Kidney (tissue), 14 donors: ENCODE data around the gene SLC39A11. TPM values are rescaled to one million over a fixed set of nuclear protein-coding genes. Genes with fewer than 3 reads are reported as not detected.

Source experiments
- DNase-seq, 5 donors: peaks; one replicate each; pipeline ENCODE4 v3.0.0-alpha.2; 2013 to 2020
- FAIRE-seq: peaks from 2 replicates; lab custom pipeline; 2012; peaks lifted over from hg19 to GRCh38; lab: Jason Lieb, UNC
- H3K27ac ChIP-seq, 2 donors: one replicate each; pipeline ENCODE4 v1.7.0; 2013; ENCODE audit warnings: low read depth in 2 of 2, low read length in 2 of 2, inconsistent platforms in 1 of 2
- H3K27me3 ChIP-seq: one replicate; pipeline ENCODE4 v1.7.1; 2013; ENCODE audit warnings: low read length, inconsistent platforms; ENCODE audit not compliant: control insufficient read depth, insufficient read depth
- H3K36me3 ChIP-seq, 3 donors: one replicate each; pipeline versions ENCODE4 v1.7.0 to v1.7.1; 2013; ENCODE audit warnings: low read length in 3 of 3, control low read depth in 1 of 3, inconsistent platforms in 1 of 3; ENCODE audit not compliant: insufficient read depth in 3 of 3, control insufficient read depth in 2 of 3
- H3K4me1 ChIP-seq, 3 donors: one replicate each; pipeline versions ENCODE4 v1.7.0 to v1.7.1; 2013; ENCODE audit warnings: low read length in 3 of 3, inconsistent platforms in 1 of 3, low read depth in 1 of 3; ENCODE audit not compliant: control insufficient read depth in 2 of 3, insufficient read depth in 2 of 3
- H3K4me3 ChIP-seq, 3 donors: one replicate each; pipeline versions ENCODE4 v1.7.0 to v1.8.1; 2013; ENCODE audit warnings: low read length in 3 of 3, control low read depth in 1 of 3, inconsistent platforms in 1 of 3
- H3K9ac ChIP-seq, 3 donors: one replicate each; pipeline versions ENCODE4 v1.7.0 to v1.7.1; 2013; ENCODE audit warnings: low read length in 3 of 3, control low read depth in 1 of 3, inconsistent platforms in 1 of 3
- H3K9me3 ChIP-seq, 3 donors: one replicate each; pipeline versions ENCODE4 v1.7.0 to v1.7.1; 2013; ENCODE audit warnings: low read length in 3 of 3, control low read depth in 1 of 3, inconsistent platforms in 1 of 3; ENCODE audit not compliant: control insufficient read depth in 2 of 3, insufficient read depth in 1 of 3
- intact Hi-C: fragments of 100-400 bp; cut with DNase I; formaldehyde crosslinking; loops from one replicate; pipeline ENCODE4 v1.11.1; 2022
- polyA plus RNA-seq: library from polyadenylated mRNA; stranded (reverse); fragments of 350-450 nt; fragmentation: Illumina TruSeq; extraction: RNeasy Lipid Tissue Mini Kit (QIAGEN cat#74804); gene quantifications from one replicate; pipeline ENCODE4 v1.2.3, GENCODE V29; 2014; ENCODE audit warnings: low read depth, low replicate concordance; ENCODE audit not compliant: insufficient read depth
- total RNA-seq: library from RNA; stranded (reverse); fragmentation: NEBNext Ultra II Directional; extraction: Animal tissue kit (Norgen Biotek cat#: 25700); gene quantifications from one replicate; pipeline ENCODE4 v1.2.1, GENCODE V29; 2021
- TF ChIP-seq, protein P1 (sequence below): IDR thresholded peaks from 3 replicates; pipeline ENCODE4 v1.5.1; 2012; ENCODE audit warnings: mild to moderate bottlenecking, moderate library complexity, borderline replicate concordance; ENCODE audit not compliant: insufficient read depth; ENCODE audit errors: extremely low read depth
- donor health status: control.
- donor health status: control.
- donor health status: control.
- donor health status: control.
- donor health status: control.
- donor health status: DM: yes; HTN: yes; CAD: no.
- donor health status: Normal renal cell carcinoma (clear cell type).

SLC39A11 gene
- total and polyA plus RNA-seq, 2 donors from 2014 or later = 19.7 to 37.2 TPM

DNA sequence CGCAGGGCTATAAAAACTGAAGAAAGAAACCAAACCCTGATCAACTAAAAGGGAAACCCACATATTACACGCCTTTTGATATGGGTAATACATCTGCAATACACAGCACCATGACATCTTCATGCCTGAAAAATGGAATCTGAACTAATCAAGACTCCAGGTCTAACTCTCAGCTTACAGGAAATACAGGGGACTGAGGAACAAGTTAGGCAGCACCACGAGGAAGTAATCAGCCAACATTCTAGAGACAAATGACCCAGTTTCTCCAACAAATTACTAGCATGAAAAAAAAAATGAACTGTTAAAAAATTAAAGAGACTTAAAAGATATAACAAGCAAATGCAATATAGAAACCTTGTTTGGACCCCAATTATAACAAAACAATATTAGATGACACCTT lies 9.1 kb downstream of the SLC39A11 start:
- Histone ChIP-seq H3K36me3 (peaks cover 0 to 8% (median 5%) of the 10 kb centered on the region in 3 donors), H3K4me3 (no peak overlapping the region), H3K27me3 (no peaks in the 10 kb centered on the region), H3K9ac (no peak overlapping the region), H3K27ac (no peak overlapping the region), H3K9me3 (peaks cover 0 to 4% (median 0%) of the 10 kb centered on the region in 3 donors), H3K4me1 (no peaks in the 10 kb centered on the region)
- DNase-seq (no peak), FAIRE-seq (no peak)
- TF ChIP-seq, protein P1, sequence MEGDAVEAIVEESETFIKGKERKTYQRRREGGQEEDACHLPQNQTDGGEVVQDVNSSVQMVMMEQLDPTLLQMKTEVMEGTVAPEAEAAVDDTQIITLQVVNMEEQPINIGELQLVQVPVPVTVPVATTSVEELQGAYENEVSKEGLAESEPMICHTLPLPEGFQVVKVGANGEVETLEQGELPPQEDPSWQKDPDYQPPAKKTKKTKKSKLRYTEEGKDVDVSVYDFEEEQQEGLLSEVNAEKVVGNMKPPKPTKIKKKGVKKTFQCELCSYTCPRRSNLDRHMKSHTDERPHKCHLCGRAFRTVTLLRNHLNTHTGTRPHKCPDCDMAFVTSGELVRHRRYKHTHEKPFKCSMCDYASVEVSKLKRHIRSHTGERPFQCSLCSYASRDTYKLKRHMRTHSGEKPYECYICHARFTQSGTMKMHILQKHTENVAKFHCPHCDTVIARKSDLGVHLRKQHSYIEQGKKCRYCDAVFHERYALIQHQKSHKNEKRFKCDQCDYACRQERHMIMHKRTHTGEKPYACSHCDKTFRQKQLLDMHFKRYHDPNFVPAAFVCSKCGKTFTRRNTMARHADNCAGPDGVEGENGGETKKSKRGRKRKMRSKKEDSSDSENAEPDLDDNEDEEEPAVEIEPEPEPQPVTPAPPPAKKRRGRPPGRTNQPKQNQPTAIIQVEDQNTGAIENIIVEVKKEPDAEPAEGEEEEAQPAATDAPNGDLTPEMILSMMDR = no peak
- intact Hi-C loops = no loop called here

DNA sequence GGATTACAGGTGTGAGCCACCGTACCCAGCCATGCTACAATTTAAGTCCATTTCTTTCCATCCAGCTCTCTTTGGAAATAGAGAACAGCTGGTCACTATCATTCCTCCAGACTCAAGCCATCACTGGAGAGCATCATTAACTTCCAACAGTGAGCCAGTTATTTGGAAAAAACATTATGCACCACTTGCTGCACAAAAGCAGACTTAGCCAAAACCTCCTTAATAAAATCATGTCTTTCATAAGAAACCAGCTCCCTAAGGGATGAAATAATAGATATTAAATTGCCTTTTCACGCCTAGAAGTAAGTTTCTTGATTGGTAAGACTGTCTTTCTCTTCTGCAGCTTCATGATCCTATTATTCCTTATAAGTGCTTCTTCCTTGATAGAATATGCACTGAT lies 17.9 kb downstream of the SLC39A11 start:
- TF ChIP-seq, protein P1 = no peak
- FAIRE-seq (no peak), DNase-seq (peak in 1 of 5 donors; percentile 54)
- Histone ChIP-seq H3K27ac (no peak overlapping the region), H3K4me3 (no peak overlapping the region), H3K9me3 (no peaks in the 10 kb centered on the region), H3K9ac (no peak overlapping the region), H3K36me3 (no peaks in the 10 kb centered on the region), H3K4me1 (no peaks in the 10 kb centered on the region), H3K27me3 (no peaks in the 10 kb centered on the region)
- intact Hi-C loops = no loop called here

DNA sequence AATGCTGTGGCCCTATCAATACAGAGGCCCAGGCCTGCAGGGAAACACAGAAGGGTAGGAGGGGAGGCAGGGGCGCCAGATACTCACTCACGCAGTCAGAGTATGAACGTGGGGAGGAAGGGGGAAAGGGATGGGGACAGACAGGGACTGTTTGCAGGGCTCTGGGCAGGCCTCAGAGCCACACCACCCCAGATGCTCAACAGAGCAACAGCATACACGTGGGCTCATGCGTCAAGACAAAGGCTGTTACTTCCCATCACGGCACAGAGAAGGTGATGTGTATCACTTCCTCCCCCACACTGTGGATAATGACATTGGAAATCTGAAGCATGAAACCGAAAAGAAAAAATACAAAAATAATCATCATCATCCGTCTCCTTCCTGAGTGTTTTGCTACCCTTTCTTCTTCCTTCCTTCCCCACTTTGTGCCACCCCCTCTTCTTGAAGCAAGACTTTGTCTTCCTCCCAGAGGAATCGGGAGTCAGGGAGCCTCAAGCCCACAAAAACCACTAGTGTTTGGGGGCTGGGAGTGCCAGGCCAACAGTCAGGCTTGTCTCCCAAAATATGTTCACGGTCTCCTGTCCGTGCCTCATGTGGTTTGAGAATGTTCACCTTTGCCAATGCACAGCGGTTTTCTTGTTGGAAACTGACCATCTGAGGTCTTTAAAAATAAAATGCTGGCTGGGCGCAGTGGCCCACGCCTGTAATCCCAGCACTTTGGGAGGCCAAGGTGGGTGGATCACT lies 20.1 kb downstream of the SLC39A11 start:
- TF ChIP-seq, protein P1 = no peak
- Histone ChIP-seq H3K27me3 (no peaks in the 10 kb centered on the region), H3K9ac (no peak overlapping the region), H3K9me3 (no peaks in the 10 kb centered on the region), H3K36me3 (no peaks in the 10 kb centered on the region), H3K4me3 (no peak overlapping the region), H3K27ac (no peak overlapping the region), H3K4me1 (peaks cover 0 to 7% (median 0%) of the 10 kb centered on the region in 3 donors)
- intact Hi-C loops = no loop called here
- FAIRE-seq (no peak), DNase-seq (no peak)
